Coronary artery (tissue), 2 donors: ENCODE data around the gene ARHGEF11.

ENCODE experiments used
- DNase-seq: peaks from one replicate; pipeline ENCODE4 v3.0.0-alpha.2; 2017; ENCODE audit warnings: low spot score
- H3K27ac ChIP-seq, 2 donors: fragments of 200-600 bp; sonication (generic); one replicate each; pipeline ENCODE4 v1.5.1; 2016 to 2019
- H3K4me3 ChIP-seq: fragments of 200-600 bp; sonication (generic); 2 replicates; pipeline ENCODE4 v1.5.1; 2016; ENCODE audit warnings: mild to moderate bottlenecking, moderate library complexity
- CTCF ChIP-seq: fragments of 200-600 bp; sonication (generic); IDR thresholded peaks from one replicate; pipeline ENCODE4 v1.5.1; 2019; ENCODE audit warnings: antibody characterized with exemption

The ARHGEF11 gene

GRCh38 chr1:156936191-156936590, 109.4 kb downstream of the ARHGEF11 start:
- Histone ChIP-seq H3K4me3 (no peak overlapping the region), H3K27ac (no peak overlapping the region)
- no peak for DNase-seq
- no peak for TF ChIP-seq CTCF

GRCh38 chr1:156935505-156936128, 109.9 kb downstream of the ARHGEF11 start:
- DNase-seq, result no peak
- H3K27ac ChIP-seq, result no peak overlapping the region
- H3K4me3 ChIP-seq, result no peak overlapping the region
- TF ChIP-seq CTCF, result no peak

- TF ChIP-seq CTCF, result no peak
- DNase-seq, result no peak
- Histone ChIP-seq H3K27ac (no peak overlapping the region), H3K4me3 (no peak overlapping the region)
Measured at GRCh38 chr1:156933136-156933535, 112.4 kb downstream of the ARHGEF11 start.

- DNase-seq, result no peak
- Histone ChIP-seq H3K4me3 (peak overlapping the region; percentile 19), H3K27ac (no peak overlapping the region)
- no peak for TF ChIP-seq CTCF
Measured at GRCh38 chr1:156931974-156932710, 113.4 kb downstream of the ARHGEF11 start.

- Histone ChIP-seq H3K27ac (no peak overlapping the region), H3K4me3 (peak overlapping the region; percentile 19)
- TF ChIP-seq CTCF, result no peak
- DNase-seq, result no peak
Measured at GRCh38 chr1:156931211-156931952, 114.2 kb downstream of the ARHGEF11 start.

GRCh38 chr1:156930483-156930882, 115.1 kb downstream of the ARHGEF11 start:
- no peak for TF ChIP-seq CTCF
- H3K27ac ChIP-seq, result no peak overlapping the region
- H3K4me3 ChIP-seq, result no peak overlapping the region
- DNase-seq, result no peak
